ENCODE results near the gene PPP6R3. TPM values are rescaled to one million over a fixed set of nuclear protein-coding genes. Genes with fewer than 3 reads are reported as not detected.

PPP6R3 gene
- total RNA-seq, 1 donor from 2014 or later = 55.8 TPM

DNA sequence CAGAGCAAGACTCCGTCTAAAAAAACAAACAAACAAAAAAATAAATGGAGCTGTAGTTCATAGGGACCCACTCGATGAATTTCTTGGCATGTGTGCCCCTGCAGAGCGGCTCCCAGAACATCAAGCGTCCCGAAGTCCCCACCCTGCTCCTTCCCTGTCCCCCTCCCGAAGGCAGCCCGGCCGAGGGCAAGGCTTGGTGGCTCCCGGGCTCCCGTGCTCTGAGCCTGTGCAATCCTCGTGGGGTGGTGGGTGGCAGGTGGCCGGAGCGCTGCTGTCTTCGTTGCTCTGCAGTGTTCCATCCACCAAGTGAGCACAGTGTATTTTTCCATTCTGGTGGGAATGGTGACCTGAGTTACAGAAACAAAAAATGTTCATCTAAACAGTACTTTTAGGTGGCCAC, 190.2 kb downstream of the PPP6R3 start:
- H3K4me3 ChIP-seq (ENCODE audit: low read depth, low read length) = no peak overlapping the region
- DNase-seq (ENCODE audit: low read depth) = no peak
- TF ChIP-seq, protein P1, sequence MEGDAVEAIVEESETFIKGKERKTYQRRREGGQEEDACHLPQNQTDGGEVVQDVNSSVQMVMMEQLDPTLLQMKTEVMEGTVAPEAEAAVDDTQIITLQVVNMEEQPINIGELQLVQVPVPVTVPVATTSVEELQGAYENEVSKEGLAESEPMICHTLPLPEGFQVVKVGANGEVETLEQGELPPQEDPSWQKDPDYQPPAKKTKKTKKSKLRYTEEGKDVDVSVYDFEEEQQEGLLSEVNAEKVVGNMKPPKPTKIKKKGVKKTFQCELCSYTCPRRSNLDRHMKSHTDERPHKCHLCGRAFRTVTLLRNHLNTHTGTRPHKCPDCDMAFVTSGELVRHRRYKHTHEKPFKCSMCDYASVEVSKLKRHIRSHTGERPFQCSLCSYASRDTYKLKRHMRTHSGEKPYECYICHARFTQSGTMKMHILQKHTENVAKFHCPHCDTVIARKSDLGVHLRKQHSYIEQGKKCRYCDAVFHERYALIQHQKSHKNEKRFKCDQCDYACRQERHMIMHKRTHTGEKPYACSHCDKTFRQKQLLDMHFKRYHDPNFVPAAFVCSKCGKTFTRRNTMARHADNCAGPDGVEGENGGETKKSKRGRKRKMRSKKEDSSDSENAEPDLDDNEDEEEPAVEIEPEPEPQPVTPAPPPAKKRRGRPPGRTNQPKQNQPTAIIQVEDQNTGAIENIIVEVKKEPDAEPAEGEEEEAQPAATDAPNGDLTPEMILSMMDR (conservative IDR thresholded peaks at IDR 0.05; ENCODE audit: low read depth, low read length) = no peak

DNA sequence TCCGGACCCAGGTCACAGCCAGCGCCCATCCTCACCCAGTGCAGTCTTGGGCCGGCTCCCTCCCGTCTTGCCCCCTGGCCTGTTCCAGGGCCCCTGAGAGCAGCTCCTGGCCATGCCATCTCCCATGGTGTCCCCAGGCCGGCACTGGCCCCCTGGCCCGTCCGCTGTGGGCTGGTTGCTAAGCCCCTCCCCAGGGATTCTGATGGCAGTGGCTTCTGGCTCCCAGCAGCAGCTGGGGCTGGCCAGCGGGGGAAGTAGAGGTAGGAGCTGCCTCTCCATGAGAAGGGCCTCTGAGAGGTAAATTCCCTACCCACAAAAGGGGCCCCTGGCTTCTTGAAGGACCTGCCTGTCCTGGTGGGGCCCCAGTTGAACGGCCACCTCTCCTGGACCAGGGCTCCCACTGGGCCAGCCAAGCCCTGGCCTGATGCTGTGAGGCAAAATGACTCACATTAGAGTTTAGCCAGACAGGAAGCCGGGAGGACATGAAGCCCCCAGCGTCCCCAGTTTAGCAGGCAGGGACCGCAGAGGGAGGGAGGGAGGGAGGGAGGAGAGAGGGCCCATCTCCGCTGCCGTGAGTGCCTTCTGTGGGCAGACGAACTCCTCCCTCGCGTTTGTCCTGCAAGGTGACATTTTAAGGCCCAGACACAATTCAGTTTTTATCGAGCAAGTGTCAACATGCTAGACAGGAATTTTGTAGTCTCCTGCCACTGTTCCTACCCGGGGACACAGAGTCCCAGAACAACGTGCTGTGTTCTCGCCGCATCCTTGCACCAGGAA, 190.8 kb downstream of the PPP6R3 start:
- no peak overlapping the region for H3K4me3 ChIP-seq (ENCODE audit: low read depth, low read length)
- TF ChIP-seq, protein P1 (conservative IDR thresholded peaks at IDR 0.05; ENCODE audit: low read depth, low read length) = no peak
- no peak for DNase-seq (ENCODE audit: low read depth)

DNA sequence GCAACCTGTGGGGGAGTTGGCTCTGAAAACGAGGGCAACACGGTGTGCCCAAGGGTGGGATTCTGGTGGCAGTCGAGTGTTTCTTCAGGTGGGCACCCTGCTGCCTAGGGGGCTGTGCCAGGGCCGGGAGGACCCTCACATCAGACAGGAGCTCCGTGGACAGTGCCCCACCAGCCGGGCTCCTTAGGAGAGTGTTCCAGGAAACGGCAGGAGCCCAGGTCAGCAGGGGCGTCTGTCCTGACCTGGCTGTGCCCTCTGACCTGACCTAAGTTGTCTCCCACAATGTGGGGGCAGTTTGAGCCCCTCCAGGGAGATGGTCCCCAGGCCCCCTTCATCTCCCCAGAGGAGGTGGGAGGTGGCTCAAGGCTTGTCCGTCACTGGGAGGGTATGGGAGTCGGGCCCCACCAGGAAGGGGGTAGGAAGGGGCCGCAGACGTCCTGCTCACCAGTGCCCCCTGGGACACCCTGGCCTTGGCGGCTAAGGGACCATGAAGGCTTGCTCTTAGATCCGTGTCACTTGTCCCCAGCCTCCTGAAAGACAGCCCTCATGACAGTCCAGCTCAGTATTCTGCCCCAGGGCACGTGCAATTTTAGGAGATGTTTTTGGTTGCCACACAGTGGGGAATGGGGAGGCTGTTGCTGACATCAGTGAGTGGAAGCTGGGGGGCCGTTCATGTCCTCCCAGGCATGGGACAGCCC, 191.6 kb downstream of the PPP6R3 start:
- no peak overlapping the region for H3K4me3 ChIP-seq (ENCODE audit: low read depth, low read length)
- TF ChIP-seq, protein P1 (conservative IDR thresholded peaks at IDR 0.05; ENCODE audit: low read depth, low read length) = no peak
- no peak for DNase-seq (ENCODE audit: low read depth)

DNA sequence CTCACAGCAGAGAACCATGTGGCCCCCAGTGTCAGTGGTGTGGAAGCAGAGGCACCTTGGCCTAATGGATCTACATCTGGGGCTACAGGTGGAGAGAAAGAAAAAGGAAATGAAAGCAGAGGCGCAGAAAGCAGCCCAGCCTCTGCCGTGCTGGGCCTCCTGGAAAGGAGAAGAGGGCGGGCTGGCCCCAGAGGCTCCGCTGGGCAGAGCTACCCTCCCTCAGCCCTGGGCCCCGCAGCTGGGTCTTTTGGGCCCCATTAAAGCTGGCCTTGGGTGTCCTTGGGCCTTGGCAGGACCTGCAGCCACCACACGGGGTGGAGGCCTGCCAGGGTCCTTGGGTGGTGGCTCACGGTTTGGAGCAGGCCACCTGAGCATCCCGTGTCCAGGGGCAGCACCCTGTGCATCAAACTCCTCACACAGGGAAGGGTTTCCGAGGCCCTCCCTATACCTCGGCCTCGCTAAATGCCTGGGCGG, 192.2 kb downstream of the PPP6R3 start:
- no peak overlapping the region for H3K4me3 ChIP-seq (ENCODE audit: low read depth, low read length)
- TF ChIP-seq, protein P1 (conservative IDR thresholded peaks at IDR 0.05; ENCODE audit: low read depth, low read length) = no peak
- DNase-seq (ENCODE audit: low read depth) = no peak

DNA sequence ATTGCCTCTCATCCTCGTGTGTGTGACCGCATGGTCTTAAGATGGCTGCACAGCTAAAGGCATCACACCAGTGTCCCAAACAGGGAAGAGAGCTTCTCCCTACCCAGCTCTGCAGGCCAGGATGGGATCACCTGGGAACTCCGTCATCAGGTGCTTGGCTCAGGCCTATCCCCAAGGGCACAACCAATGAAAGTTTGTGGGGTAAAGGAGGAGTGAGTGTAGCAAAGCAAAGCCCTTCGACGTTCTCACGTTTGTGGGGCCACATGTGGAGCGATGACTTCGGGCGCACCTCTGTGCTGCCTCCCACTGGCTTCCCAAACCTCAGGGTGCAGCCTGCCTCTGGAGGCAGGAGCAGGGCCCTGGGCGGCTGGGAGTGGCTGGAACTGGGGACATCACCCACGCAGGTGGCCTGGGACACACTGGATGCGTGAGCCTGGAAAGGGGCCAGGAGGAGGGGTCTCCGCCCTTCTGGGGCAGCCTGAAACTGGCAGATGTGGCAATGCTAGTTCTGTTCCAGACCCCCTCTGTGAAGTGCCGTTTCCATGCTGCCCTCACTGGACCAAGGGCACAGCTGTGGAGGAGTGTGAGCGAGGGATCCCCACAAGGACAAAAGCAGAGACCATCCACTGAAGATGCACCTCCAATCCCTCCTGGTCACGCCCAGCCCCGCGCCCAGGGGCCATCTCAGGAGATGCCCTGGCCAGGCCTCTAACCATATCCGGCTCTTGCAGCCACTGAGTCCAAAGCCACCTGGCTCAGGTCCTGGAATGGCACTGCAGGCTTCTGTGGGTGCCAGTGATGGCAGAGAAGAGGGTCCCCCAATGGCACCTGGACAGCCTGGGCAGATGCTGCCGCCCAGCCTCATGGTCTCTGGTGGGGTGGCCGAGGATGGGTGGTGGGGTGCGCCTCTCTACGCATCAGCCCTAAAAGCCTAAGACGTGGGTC, 193.2 kb downstream of the PPP6R3 start:
- no peak overlapping the region for H3K4me3 ChIP-seq (ENCODE audit: low read depth, low read length)
- DNase-seq (ENCODE audit: low read depth) = no peak
- TF ChIP-seq, protein P1 (conservative IDR thresholded peaks at IDR 0.05; ENCODE audit: low read depth, low read length) = no peak

DNA sequence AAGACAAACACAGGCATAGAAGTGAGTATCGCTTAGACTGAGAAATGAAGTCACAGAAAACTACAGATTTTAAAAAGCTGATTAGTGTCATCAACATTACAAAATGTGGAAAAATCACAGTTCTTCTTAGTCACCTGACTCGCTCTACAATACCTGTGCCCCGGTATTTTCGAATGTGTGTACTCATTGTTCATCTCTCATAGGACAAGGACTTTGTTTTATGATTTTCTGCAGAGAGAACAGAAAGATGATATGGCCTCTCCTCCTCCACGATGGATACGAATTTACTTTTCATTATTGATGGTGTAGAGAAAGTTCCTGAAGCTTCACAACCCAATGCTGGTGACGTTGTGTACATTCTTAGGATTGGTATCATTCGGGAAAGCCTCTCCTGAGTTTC, 194.4 kb downstream of the PPP6R3 start:
- H3K4me3 ChIP-seq (ENCODE audit: low read depth, low read length) = no peak overlapping the region
- TF ChIP-seq, protein P1 (conservative IDR thresholded peaks at IDR 0.05; ENCODE audit: low read depth, low read length) = no peak
- no peak for DNase-seq (ENCODE audit: low read depth)
